GM12874 (cell line): ENCODE data around the gene UNC5CL.

Source experiments
- TF ChIP-seq, protein P1 (sequence below): IDR thresholded peaks from 2 replicates; pipeline ENCODE4 v1.5.1; 2011; ENCODE audit warnings: low read depth, mild to moderate bottlenecking, control low read depth, low read length, moderate library complexity; ENCODE audit not compliant: insufficient read depth

Gene UNC5CL

DNA sequence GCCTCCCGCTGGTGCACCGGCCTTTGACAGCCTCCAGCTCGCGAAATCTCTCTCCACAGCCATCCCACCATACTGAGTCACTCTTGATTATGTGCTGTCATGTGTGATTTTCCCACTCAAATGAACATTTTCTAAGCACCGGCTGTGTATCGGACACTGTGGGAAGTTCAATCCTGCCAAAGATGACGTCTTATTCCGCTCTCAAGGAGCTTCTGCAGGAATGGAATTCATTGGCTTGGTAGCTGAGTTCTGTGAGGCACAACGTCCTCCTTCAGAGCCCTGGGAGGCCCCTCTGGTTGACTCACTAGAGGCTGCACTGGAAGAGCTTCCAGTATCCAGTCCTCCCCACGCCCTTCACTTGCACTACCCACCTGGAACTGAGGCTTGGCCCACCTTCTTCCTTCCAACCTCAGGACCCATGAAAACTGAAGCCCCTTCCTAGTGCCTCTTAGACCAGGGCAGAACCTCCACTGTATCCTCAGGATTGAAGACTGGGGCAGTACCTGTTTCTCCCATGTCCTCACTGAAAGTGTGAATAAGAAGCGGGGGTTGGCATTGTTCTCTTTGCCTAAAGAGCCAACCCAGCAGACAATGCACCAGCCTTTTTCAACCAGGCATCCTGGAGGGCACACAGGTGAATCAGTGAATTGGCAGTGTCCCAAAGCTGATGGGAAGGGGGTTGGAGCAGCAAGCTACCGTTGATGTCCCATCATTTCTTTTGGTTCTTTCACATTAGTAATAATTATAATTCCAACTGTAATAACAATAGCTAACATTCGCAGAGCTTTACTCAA lies 1.7 kb downstream of the UNC5CL start:
- TF ChIP-seq, protein P1, sequence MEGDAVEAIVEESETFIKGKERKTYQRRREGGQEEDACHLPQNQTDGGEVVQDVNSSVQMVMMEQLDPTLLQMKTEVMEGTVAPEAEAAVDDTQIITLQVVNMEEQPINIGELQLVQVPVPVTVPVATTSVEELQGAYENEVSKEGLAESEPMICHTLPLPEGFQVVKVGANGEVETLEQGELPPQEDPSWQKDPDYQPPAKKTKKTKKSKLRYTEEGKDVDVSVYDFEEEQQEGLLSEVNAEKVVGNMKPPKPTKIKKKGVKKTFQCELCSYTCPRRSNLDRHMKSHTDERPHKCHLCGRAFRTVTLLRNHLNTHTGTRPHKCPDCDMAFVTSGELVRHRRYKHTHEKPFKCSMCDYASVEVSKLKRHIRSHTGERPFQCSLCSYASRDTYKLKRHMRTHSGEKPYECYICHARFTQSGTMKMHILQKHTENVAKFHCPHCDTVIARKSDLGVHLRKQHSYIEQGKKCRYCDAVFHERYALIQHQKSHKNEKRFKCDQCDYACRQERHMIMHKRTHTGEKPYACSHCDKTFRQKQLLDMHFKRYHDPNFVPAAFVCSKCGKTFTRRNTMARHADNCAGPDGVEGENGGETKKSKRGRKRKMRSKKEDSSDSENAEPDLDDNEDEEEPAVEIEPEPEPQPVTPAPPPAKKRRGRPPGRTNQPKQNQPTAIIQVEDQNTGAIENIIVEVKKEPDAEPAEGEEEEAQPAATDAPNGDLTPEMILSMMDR, result no peak

DNA sequence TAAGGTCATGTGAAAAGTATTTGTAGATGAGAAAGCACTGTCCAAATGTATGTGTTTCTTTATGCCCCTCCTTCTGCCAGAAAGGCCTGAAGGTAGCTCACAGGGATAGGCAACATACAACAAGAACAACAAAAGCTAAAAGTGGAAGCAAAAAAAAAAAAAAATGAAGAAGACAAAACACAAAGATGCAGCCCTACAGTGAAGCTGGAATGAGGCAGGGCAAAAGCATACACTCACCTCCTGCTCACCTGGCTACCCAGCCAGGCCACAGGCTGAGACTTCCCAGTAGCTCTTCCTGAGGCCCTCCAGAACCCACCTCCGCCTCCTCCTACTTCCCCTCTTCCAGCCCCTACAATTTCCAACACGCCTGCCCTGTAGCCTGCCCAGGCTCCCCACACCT lies 2.4 kb downstream of the UNC5CL start:
- TF ChIP-seq, protein P1, result no peak

DNA sequence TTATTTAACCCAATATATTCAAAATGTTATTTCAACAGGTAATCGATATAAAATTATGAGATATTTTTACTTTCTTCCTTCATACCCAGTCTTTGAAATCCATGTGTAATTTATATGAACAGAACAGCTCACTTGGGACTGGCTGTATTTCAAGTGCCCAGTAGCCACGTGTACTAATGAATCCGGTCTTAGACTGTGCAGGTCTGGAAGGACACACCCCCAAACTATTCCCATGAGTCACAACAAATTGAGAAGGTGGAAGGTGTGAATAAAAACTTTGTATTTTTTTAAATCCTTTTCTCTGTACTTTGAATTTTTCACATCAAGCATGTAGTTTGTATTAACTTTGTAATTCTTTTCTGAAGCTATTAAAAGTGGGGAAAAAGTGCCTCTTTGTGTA lies 2.8 kb downstream of the UNC5CL start:
- TF ChIP-seq, protein P1, result no peak

DNA sequence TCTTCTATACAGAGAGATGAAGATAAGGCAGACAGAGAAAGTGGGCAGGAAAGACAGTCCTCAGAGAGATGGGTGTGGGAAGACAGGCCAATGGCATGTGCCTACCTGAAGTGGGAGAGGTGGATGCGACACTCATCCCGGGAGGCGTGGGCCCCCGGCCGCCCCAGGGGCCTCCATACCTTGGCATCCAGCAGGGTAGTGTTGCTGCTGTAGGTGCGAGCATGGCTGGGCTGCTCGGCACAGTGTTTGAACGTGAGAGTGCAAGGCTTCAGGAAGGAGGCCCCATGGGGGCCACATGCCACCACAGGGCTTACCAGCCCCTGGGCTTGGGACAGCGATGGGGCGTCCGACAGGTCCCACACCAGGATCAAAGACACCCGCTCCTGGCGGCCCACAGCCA lies 5.2 kb downstream of the UNC5CL start:
- TF ChIP-seq, protein P1, result no peak

DNA sequence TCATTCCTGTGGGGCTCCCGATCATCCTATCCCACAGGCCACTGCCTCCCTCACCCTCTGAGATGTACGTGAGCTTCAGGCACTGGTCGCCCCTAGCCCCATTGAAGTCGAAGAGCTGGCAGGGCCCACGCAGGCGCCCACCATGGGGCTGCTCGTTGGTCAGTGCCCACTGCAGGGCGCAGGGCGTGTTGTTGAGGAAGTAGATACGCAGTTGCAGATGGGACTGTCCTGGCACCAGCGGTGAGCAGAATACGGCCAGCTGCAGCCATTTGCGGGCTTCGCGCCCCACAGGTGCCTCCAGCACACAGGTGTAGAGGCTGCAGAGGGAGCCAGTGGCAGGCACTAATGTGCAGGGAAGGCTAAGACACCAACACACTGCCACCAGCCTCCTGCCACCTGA lies 6.2 kb downstream of the UNC5CL start:
- TF ChIP-seq, protein P1, result no peak

DNA sequence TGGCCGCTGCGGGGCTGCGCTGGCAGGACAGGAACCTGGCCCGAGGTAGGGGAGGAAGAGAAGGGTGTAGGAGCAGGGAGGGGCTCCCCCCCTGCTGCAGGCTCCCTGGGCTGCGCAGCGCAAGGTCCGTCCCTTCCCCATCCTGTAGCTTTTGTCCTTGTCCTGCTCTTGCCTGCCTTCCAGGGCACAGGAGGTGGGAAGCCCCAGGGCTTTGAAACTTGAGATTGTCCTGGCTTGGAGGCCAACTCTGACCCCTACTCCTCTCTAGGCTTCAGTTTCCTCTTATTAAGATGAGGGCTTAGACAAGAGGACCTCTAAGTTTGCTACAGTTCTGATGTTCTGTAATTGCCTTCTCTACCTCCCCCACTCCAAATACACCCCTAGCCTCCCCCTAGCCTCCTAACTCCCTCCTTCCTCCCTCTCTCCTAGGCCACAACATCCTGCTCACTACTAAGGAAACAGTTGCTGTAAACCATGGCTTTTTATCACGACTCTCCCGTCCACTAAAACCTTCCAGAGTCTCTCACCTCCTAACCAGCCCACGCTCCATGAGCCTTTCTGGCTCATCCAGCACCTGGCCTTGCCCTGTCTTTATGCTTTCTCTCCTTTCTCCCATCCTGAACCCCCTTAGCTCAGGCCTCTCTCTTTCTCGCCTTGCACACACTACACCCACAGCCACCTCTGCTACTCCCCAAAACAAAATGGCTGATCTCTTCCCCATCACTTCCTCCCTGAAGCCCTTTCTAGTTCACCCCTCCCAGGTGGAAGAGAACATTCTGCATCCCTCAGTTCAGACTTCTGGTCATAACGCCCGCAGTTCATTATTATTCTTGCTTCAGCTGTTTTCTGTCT lies 10.2 kb downstream of the UNC5CL start:
- TF ChIP-seq, protein P1, result no peak

DNA sequence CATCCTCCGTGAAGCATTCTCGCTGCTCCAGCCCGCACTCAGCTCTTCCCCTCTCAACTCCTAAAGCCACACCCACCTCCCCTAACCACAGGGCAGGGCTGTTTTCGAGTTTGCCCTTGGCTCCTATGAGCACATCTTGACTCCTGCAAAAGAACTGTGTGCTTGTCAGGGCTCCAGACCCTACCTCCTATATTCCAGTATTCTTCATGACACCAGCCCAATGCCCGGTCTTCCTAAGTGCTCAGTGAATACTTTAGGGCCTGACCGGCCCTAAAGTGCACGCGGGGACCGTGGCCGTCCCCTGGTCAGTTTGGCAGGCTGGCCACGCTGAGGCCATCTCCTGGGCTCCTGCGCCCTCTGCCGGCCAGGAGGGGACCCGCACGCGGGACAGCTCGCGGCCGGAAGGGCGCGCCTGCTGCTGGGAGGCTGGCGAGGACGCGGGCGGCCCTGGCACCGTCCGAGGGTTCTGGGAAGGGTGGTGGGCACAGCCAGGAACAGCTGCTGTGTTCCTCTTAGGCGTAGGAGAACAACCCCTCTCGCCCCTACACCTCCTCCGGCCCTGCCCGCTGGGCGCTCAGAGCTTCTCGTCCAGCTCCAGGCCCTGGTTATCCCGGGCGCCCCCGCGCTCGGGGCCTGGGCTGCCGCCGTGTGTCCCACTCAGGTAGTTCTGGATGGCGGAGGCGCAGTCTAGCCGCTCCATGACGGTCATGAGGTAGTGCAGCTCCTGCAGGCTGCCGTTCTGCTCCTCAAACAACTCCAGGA lies 11.0 kb downstream of the UNC5CL start:
- TF ChIP-seq, protein P1, result peak; percentile 99
